Heart left ventricle (tissue), 16 donors: ENCODE results near the gene CRY2. TPM values are rescaled to one million over a fixed set of nuclear protein-coding genes. Genes with fewer than 3 reads are reported as not detected.
A peak's percentile ranks its signal among the peaks of the same experiment; 100 is the strongest.

ENCODE experiments used
- ATAC-seq, 4 donors: fragments of 200-7000 bp; cut with Tn5 transposase; one replicate each; pipeline ENCODE4 v1.9.1; 2020 to 2022; ENCODE audit warnings: moderate library complexity in 4 of 4, mild to moderate bottlenecking in 3 of 4, moderate number of reproducible peaks in 1 of 4
- DNase-seq, 5 donors: peaks; one replicate each; pipeline ENCODE4 v3.0.0-alpha.2; 2020
- H3K27ac ChIP-seq, 12 donors: fragments of 200-600 bp; sonication (generic) in 4 of 12; one replicate each; pipeline versions ENCODE4 v1.5.0 to v1.8.0; 2016 to 2022; ENCODE audit warnings: mild to moderate bottlenecking in 2 of 12
- H3K27me3 ChIP-seq, 9 donors: fragments of 200-600 bp; sonication (generic) in 2 of 9; one replicate each; pipeline versions ENCODE4 v1.5.1 to v1.8.0; 2016 to 2022; ENCODE audit warnings: mild to moderate bottlenecking in 3 of 9
- H3K36me3 ChIP-seq, 9 donors: fragments of 200-600 bp; sonication (generic) in 2 of 9; one replicate each; pipeline versions ENCODE4 v1.5.0 to v1.8.0; 2018 to 2022; ENCODE audit warnings: mild to moderate bottlenecking in 2 of 9
- H3K4me1 ChIP-seq, 12 donors: fragments of 200-600 bp; sonication (generic) in 4 of 12; one replicate each; pipeline versions ENCODE4 v1.5.0 to v1.8.0; 2016 to 2022; ENCODE audit warnings: mild to moderate bottlenecking in 3 of 12
- H3K4me3 ChIP-seq, 12 donors: fragments of 200-600 bp; sonication (generic) in 4 of 12; one replicate each; pipeline versions ENCODE4 v1.5.0 to v1.8.0; 2017 to 2022; ENCODE audit warnings: mild to moderate bottlenecking in 9 of 12, moderate library complexity in 4 of 12
- H3K9me3 ChIP-seq, 12 donors: fragments of 200-600 bp; sonication (generic) in 4 of 12; one replicate each; pipeline versions ENCODE4 v1.5.0 to v1.8.0; 2016 to 2022; ENCODE audit warnings: mild to moderate bottlenecking in 1 of 12
- CTCF ChIP-seq, 12 donors: fragments of 200-600 bp; sonication (generic) in 4 of 12; IDR thresholded peaks; one replicate each; pipeline versions ENCODE4 v1.5.0 to v1.8.0; 2018 to 2022; ENCODE audit warnings: antibody characterized with exemption in 12 of 12, mild to moderate bottlenecking in 5 of 12
- POLR2A ChIP-seq, 2 donors: fragments of 450-650 bp; IDR thresholded peaks; one replicate each; pipeline ENCODE4 v1.6.1; 2017; ENCODE audit warnings: antibody characterized with exemption in 2 of 2, mild to moderate bottlenecking in 2 of 2, moderate library complexity in 2 of 2
- WGBS, 4 donors: extraction: QIAGEN DNeasy Blood & Tissue Kit in 2 of 4; methylation state at CpG; one replicate each; pipeline versions ENCODE4 v1.1.5 to v1.1.7; 2013 to 2018; 5-methylcytosine and 5-hydroxymethylcytosine counted together
- intact Hi-C, 10 donors: fragments of 100-400 bp; cut with DNase I; formaldehyde crosslinking; loops; one replicate each; pipeline versions ENCODE4 v1.11.1 to v1.14.2; 2022
- polyA plus RNA-seq, 2 donors: library from polyadenylated mRNA; stranded (reverse); fragments of 200-250 nt; gene quantifications; one replicate each; pipeline ENCODE4 v1.2.3, GENCODE V29; 2013
- total RNA-seq, 9 donors: library from RNA; depleted of rRNA in 2 of 9; stranded (reverse); fragments of >200 nt in 2 of 9; fragmentation: NEBNext Ultra II Directional in 3 of 9; extraction: Animal tissue kit (Norgen Biotek cat#: 25700) in 3 of 9; gene quantifications; one replicate each; pipeline versions ENCODE4 v1.1.0 to v1.2.4, GENCODE V29; 2016 to 2023
- donor health status: ischemic (EF 13 %, LVEDD 7.1; RV severe dilation, severe dysfunction).
- donor health status: healthy with polysubstance abuse.
- donor health status: DM: no; HTN: yes; CAD: no.
- donor health status: DM: no; HTN: no; CAD: no.
- donor health status: ischemic (EF 25% LVEDD 6.9; RV normal size, moderate dysfunction).
- donor health status: ischemic (EF 25% LVEDD 5.7; RV mildly dilated, moderate dysfunction).
- donor health status: healthy.
- donor health status: DM: yes; HTN: yes; CAD: no.
- donor health status: ischemic (EF 35%, LVEDD 5.7; RV mildly dilated, moderate dysfunction).
- donor health status: nonischemic (EF 11% LVEDD 7.7; RV severe dilation, severe dysfunction).
- donor health status: DM: yes; HTN: yes; CAD: no.
- donor health status: PGD.
- donor health status: ischemic (EF 29% LVEDD 5.4; RV normal size, mild dysfunction).
- donor health status: nonischemic (EF 23%, LVEDD 6.1; RV moderate dilation, normal function).

CRY2 gene
- total and polyA plus RNA-seq, 11 donors, result 23.2 to 132 (median 70.3) TPM

DNA sequence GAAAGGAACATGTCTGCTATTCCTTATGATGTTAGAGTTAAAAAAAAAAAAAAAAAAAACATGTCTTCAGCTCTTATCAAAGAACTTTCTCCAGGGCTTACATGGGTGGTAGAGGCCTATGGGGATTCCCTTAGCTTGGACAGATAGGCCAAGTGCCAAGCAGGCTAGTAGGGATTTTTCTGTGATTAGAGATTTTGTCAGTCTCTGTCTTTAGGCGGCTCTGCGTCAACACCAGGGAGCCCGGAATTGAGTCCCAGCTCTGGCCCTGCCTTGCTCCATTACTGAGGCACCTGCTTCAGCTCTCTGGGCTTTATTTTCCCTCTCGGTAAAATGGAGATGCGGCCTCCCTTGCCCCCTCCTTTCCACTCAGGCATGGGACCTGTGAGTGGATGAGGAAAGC is 13.1 kb downstream of the CRY2 start:
- H3K27ac ChIP-seq, result peak overlapping the region in 11 of 12 donors; percentile 82 to 99 (median 91)
- no peaks in the 10 kb centered on the region for H3K27me3 ChIP-seq
- WGBS, 4 donors, result 73 to 81% (median 77%) methylated on average over 5 of the region's 5 CpGs
- no peak for DNase-seq
- ATAC-seq, result no peak
- H3K9me3 ChIP-seq, result no peaks in the 10 kb centered on the region
- H3K4me1 ChIP-seq, result peaks cover 23 to 69% (median 57%) of the 10 kb centered on the region in 12 donors
- intact Hi-C loops, result loop anchor here in 2 of 10 donors (10.0 kb wide), 1 partner anchor 54 kb away; the partner anchor contains the start of gene PEX16 (in 2 of the 2)
- H3K4me3 ChIP-seq, result no peak overlapping the region
- no peak for TF ChIP-seq CTCF (IDR thresholded peaks at IDR 0.05)
- no peak for TF ChIP-seq POLR2A (IDR thresholded peaks at IDR 0.05)
- peaks cover 0 to 90% (median 80%) of the 10 kb centered on the region in 9 donors for H3K36me3 ChIP-seq

GRCh38 chr11:45860764-45861510 is 13.7 kb downstream of the CRY2 start:
- TF ChIP-seq CTCF (IDR thresholded peaks at IDR 0.05) (no peak), POLR2A (IDR thresholded peaks at IDR 0.05) (no peak)
- intact Hi-C loops, result loop anchor here in 2 of 10 donors (10.0 kb wide), 1 partner anchor 54 kb away; the partner anchor contains the start of gene PEX16 (in 2 of the 2)
- H3K36me3 ChIP-seq, result peaks cover 0 to 89% (median 83%) of the 10 kb centered on the region in 9 donors
- no peak overlapping the region for H3K4me3 ChIP-seq
- H3K9me3 ChIP-seq, result no peaks in the 10 kb centered on the region
- ATAC-seq, result peak in 3 of 4 donors; percentile 10 to 18 (median 11)
- peak overlapping the region in 11 of 12 donors; percentile 82 to 99 (median 91) for H3K27ac ChIP-seq
- 46 to 64% (median 57%) methylated on average over 10 of the region's 10 CpGs for WGBS, 4 donors
- H3K27me3 ChIP-seq, result no peaks in the 10 kb centered on the region
- H3K4me1 ChIP-seq, result peaks cover 20 to 63% (median 52%) of the 10 kb centered on the region in 12 donors
- peak in 1 of 5 donors; percentile 48 for DNase-seq

DNA sequence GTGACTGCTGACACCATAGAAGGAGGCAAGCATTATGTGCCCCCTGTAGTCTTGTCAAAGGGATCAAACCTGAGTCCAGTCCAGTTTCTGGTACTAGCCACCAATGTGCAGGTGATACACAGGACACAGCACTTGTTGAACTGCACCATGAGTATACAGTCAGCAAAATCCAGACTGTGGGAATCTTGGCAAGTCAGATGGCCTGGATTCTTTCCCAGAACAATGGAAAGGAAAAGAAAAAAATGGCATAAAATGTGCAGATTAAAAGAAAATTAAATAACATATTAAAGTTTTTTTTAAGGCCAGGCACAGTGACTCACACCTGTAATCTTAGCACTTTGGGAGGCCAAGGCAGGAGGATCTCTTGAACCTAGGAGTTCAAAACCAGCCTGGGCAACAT is 16.8 kb downstream of the CRY2 start:
- DNase-seq, result no peak
- H3K27ac ChIP-seq, result no peak overlapping the region
- intact Hi-C loops, result loop anchor here in 2 of 10 donors (10.0 kb wide), 1 partner anchor 51 kb away; the partner anchor contains the start of gene PEX16 (in 2 of the 2)
- no peaks in the 10 kb centered on the region for H3K27me3 ChIP-seq
- peaks cover 4 to 32% (median 21%) of the 10 kb centered on the region in 12 donors for H3K4me1 ChIP-seq
- ATAC-seq, result no peak
- H3K9me3 ChIP-seq, result no peaks in the 10 kb centered on the region
- H3K4me3 ChIP-seq, result no peak overlapping the region
- TF ChIP-seq CTCF (IDR thresholded peaks at IDR 0.05), result no peak
- no peak for TF ChIP-seq POLR2A (IDR thresholded peaks at IDR 0.05)
- peaks cover 0 to 94% (median 89%) of the 10 kb centered on the region in 9 donors for H3K36me3 ChIP-seq

GRCh38 chr11:45869551-45869950 is 22.3 kb downstream of the CRY2 start:
- intact Hi-C loops, result loop anchor here in 2 of 10 donors (10.0 kb wide), 1 partner anchor 45 kb away; the partner anchor contains the start of gene PEX16 (in 2 of the 2)
- Histone ChIP-seq H3K36me3 (peaks cover 4 to 100% (median 99%) of the 10 kb centered on the region in 9 donors), H3K27me3 (no peaks in the 10 kb centered on the region), H3K4me1 (no peaks in the 10 kb centered on the region), H3K9me3 (no peaks in the 10 kb centered on the region), H3K4me3 (no peak overlapping the region), H3K27ac (no peak overlapping the region)
- DNase-seq (peak in 1 of 5 donors; percentile 22), ATAC-seq (no peak)
- WGBS, 4 donors, result 79 to 94% (median 89%) methylated on average over 10 to 12 of the region's 12 CpGs
- TF ChIP-seq CTCF (IDR thresholded peaks at IDR 0.05), result no peak
- TF ChIP-seq POLR2A (IDR thresholded peaks at IDR 0.05), result no peak
